OCI-LY1 (cell line): ENCODE results near the gene SHKBP1.
A peak's percentile ranks its signal among the peaks of the same experiment; 100 is the strongest.

Experiments
- H2AFZ ChIP-seq: fragments of 200-600 bp; sonication (generic), shearing (Covaris generic); 2 replicates; pipeline ENCODE4 v1.6.0; 2014; ENCODE audit warnings: antibody characterized with exemption, mild to moderate bottlenecking, low read length
- H3F3A ChIP-seq: fragments of 200-600 bp; sonication (generic), shearing (Covaris generic); 2 replicates; pipeline ENCODE4 v1.6.0; 2014; ENCODE audit warnings: mild to moderate bottlenecking, antibody characterized with exemption, low read length, moderate library complexity; ENCODE audit not compliant: insufficient read depth
- H3K27ac ChIP-seq: fragments of 200-600 bp; sonication (generic); 2 replicates; pipeline ENCODE4 v1.5.1; 2014; ENCODE audit warnings: low read length, mixed run types, mild to moderate bottlenecking, low read depth; ENCODE audit not compliant: poor library complexity, severe bottlenecking
- H3K27me3 ChIP-seq: fragments of 200-600 bp; sonication (generic); 2 replicates; pipeline ENCODE4 v1.6.0; 2014; ENCODE audit warnings: antibody characterized with exemption, mild to moderate bottlenecking, low read length, moderate library complexity; ENCODE audit not compliant: insufficient read depth
- H3K36me3 ChIP-seq: fragments of 200-600 bp; sonication (generic); 2 replicates; pipeline ENCODE4 v1.6.1; 2014; ENCODE audit warnings: mild to moderate bottlenecking, antibody characterized with exemption, low read length, moderate library complexity, mixed read lengths; ENCODE audit not compliant: insufficient read depth
- H3K4me1 ChIP-seq: fragments of 200-600 bp; sonication (generic); 2 replicates; pipeline ENCODE4 v1.5.1; 2014; ENCODE audit warnings: mild to moderate bottlenecking, low read length, moderate library complexity; ENCODE audit not compliant: insufficient read depth, severe bottlenecking
- H3K4me2 ChIP-seq: fragments of 200-600 bp; sonication (generic), shearing (Covaris generic); 2 replicates; pipeline ENCODE4 v1.6.1; 2014; ENCODE audit warnings: low read length
- H3K4me3 ChIP-seq: fragments of 200-600 bp; sonication (generic); 2 replicates; pipeline ENCODE4 v1.5.1; 2014; ENCODE audit warnings: low read length, low read depth, mild to moderate bottlenecking, mixed read lengths; ENCODE audit not compliant: poor library complexity, severe bottlenecking
- H3K79me2 ChIP-seq: fragments of 200-600 bp; shearing (Covaris generic); 2 replicates; pipeline ENCODE4 v1.6.1; 2016; ENCODE audit warnings: mixed run types, low read length, mixed read lengths; ENCODE audit not compliant: insufficient read depth
- H3K9ac ChIP-seq: fragments of 200-600 bp; sonication (generic), shearing (Covaris generic); 2 replicates; pipeline ENCODE4 v1.6.1; 2014; ENCODE audit warnings: mild to moderate bottlenecking, low read length, mixed read lengths
- H3K9me2 ChIP-seq: fragments of 200-600 bp; sonication (generic), shearing (Covaris generic); 2 replicates; pipeline ENCODE4 v1.6.1; 2014; ENCODE audit warnings: low read depth, mild to moderate bottlenecking, low read length, mixed read lengths
- H3K9me3 ChIP-seq: fragments of 200-600 bp; shearing (Covaris generic); 2 replicates; pipeline ENCODE4 v1.6.1; 2014; ENCODE audit warnings: low read length, mixed read lengths
- H4K20me1 ChIP-seq: fragments of 200-600 bp; sonication (generic), shearing (Covaris generic); 2 replicates; pipeline ENCODE4 v1.6.0; 2016; ENCODE audit warnings: mild to moderate bottlenecking, low read length; ENCODE audit not compliant: insufficient read depth
- CTCF ChIP-seq: fragments of 200-600 bp; sonication (generic), shearing (Covaris generic); IDR thresholded peaks from 2 replicates; pipeline ENCODE4 v1.5.1; 2017; ENCODE audit warnings: mild to moderate bottlenecking, antibody characterized with exemption, low read length, moderate library complexity, mixed read lengths
- EZH2 ChIP-seq: fragments of 200-600 bp; sonication (generic), shearing (Covaris generic); IDR thresholded peaks from 2 replicates; pipeline ENCODE4 v1.8.0; 2017; ENCODE audit warnings: borderline replicate concordance, mixed run types, mild to moderate bottlenecking, antibody characterized with exemption, low read length, moderate library complexity, mixed read lengths

The SHKBP1 gene

DNA sequence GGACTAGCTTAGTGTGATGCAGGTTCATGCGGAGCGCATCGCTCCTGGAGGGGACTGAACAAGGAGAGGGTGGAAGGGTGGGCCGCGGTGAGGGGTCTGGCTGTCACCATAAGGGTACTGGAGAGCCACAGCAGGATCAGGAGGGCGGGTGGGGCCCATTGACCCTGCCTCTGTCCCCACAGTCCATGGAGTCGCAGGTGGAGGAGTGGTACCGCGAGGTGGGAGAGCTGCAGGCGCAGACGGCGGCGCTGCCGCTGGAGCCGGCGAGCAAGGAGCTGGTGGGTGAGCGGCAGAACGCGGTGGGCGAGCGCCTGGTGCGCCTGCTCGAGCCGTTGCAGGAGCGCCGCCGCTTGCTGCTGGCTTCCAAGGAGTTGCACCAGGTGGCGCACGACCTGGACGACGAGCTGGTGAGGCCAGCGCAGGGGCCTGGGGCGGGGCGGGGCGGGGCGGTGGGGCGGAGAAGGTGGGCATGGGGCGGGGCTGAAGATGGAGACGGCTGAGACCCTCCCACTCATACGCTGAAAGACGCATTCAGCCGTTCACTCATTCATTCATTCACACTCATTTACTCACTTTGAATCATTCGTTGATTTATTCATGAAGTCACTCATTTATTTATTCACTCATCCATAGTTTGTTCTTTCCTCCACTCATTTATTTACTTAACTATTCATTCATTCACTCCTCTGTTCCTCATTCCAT lies 27.5 kb upstream of the SHKBP1 start:
- TF ChIP-seq CTCF (peak; percentile 56), EZH2 (no peak)

GRCh38 chr19:40550951-40551350 lies 25.7 kb upstream of the SHKBP1 start:
- no peaks in the 10 kb centered on the region for H3K79me2 ChIP-seq
- H4K20me1 ChIP-seq, result no peaks in the 10 kb centered on the region
- H3K9me2 ChIP-seq, result no peaks in the 10 kb centered on the region
- TF ChIP-seq CTCF (no peak), EZH2 (no peak)
- no peak overlapping the region for H3K4me3 ChIP-seq
- H3K36me3 ChIP-seq, result no peaks in the 10 kb centered on the region
- no peak overlapping the region for H3K9ac ChIP-seq
- H3K9me3 ChIP-seq, result no peaks in the 10 kb centered on the region
- no peak overlapping the region for H3K4me2 ChIP-seq
- 0 out of 2 replicates have a peak, but pooled peaks cover 4% of the 10 kb centered on the region for H3K27me3 ChIP-seq
- H3F3A ChIP-seq, result no peaks in the 10 kb centered on the region
- no peak overlapping the region for H3K27ac ChIP-seq
- H2AFZ ChIP-seq, result no peak overlapping the region
- peaks cover 3% of the 10 kb centered on the region for H3K4me1 ChIP-seq

More for the DNA sequence above, 27.5 kb upstream of the SHKBP1 start:
- H2AFZ ChIP-seq, result no peak overlapping the region
- H3K9ac ChIP-seq, result no peak overlapping the region
- no peaks in the 10 kb centered on the region for H3K9me2 ChIP-seq
- H3K4me3 ChIP-seq, result no peak overlapping the region
- H3K4me1 ChIP-seq, result peaks cover 3% of the 10 kb centered on the region
- H3K27ac ChIP-seq, result no peak overlapping the region
- no peaks in the 10 kb centered on the region for H3K79me2 ChIP-seq
- H3K27me3 ChIP-seq, result no peaks in the 10 kb centered on the region
- peak overlapping the region; percentile 13; the same call in 1 of the 2 replicates for H3K4me2 ChIP-seq
- no peaks in the 10 kb centered on the region for H3F3A ChIP-seq
- H3K9me3 ChIP-seq, result no peaks in the 10 kb centered on the region
- H3K36me3 ChIP-seq, result no peaks in the 10 kb centered on the region
- no peaks in the 10 kb centered on the region for H4K20me1 ChIP-seq

GRCh38 chr19:40552848-40553247 lies 23.8 kb upstream of the SHKBP1 start:
- Histone ChIP-seq H4K20me1 (no peaks in the 10 kb centered on the region), H3K9me3 (no peaks in the 10 kb centered on the region), H3K9me2 (no peaks in the 10 kb centered on the region), H3K36me3 (no peaks in the 10 kb centered on the region), H3F3A (no peaks in the 10 kb centered on the region), H2AFZ (no peak overlapping the region), H3K4me2 (no peak overlapping the region), H3K9ac (no peak overlapping the region), H3K27me3 (0 out of 2 replicates have a peak, but pooled peaks cover 4% of the 10 kb centered on the region), H3K27ac (no peak overlapping the region), H3K4me3 (no peak overlapping the region), H3K79me2 (no peaks in the 10 kb centered on the region), H3K4me1 (peaks cover 3% of the 10 kb centered on the region)
- TF ChIP-seq CTCF (no peak), EZH2 (no peak)
